Liver (tissue), 9 donors: ENCODE measurements around the gene RBM46. TPM values are rescaled to one million over a fixed set of nuclear protein-coding genes. Genes with fewer than 3 reads are reported as not detected.
A peak's percentile ranks its signal among the peaks of the same experiment; 100 is the strongest.

ENCODE experiments used
- DNase-seq: peaks from one replicate; pipeline ENCODE4 v3.0.0-alpha.2; 2017; ENCODE audit warnings: low spot score
- H3K27ac ChIP-seq, 2 donors: one replicate each; pipeline ENCODE4 v1.7.0; 2013; ENCODE audit warnings: inconsistent platforms in 2 of 2, low read length in 2 of 2, control low read depth in 1 of 2, low read depth in 1 of 2, mild to moderate bottlenecking in 1 of 2
- H3K27me3 ChIP-seq, 4 donors: one replicate each; pipeline versions ENCODE4 v1.6.1 to v1.7.0; 2013; ENCODE audit warnings: low read length in 3 of 4, inconsistent platforms in 1 of 4, mild to moderate bottlenecking in 1 of 4, moderate library complexity in 1 of 4; ENCODE audit not compliant: control insufficient read depth in 4 of 4, insufficient read depth in 4 of 4
- H3K36me3 ChIP-seq, 4 donors: one replicate each; pipeline versions ENCODE4 v1.6.1 to v1.7.0; 2013; ENCODE audit warnings: low read length in 3 of 4, mild to moderate bottlenecking in 3 of 4, low read depth in 1 of 4, moderate library complexity in 1 of 4; ENCODE audit not compliant: control insufficient read depth in 4 of 4, insufficient read depth in 3 of 4
- H3K4me1 ChIP-seq, 4 donors: one replicate each; pipeline versions ENCODE4 v1.6.1 to v1.7.0; 2013; ENCODE audit warnings: low read length in 3 of 4, mild to moderate bottlenecking in 3 of 4, moderate library complexity in 1 of 4; ENCODE audit not compliant: control insufficient read depth in 4 of 4, insufficient read depth in 4 of 4
- H3K4me3 ChIP-seq, 3 donors: one replicate each; pipeline versions ENCODE4 v1.6.1 to v1.7.0; 2013; ENCODE audit warnings: low read length in 3 of 3, control low read depth in 1 of 3, low read depth in 1 of 3, mild to moderate bottlenecking in 1 of 3
- H3K9ac ChIP-seq, 2 donors: one replicate each; pipeline ENCODE4 v1.7.0; 2013; ENCODE audit warnings: low read length in 2 of 2, mild to moderate bottlenecking in 2 of 2, moderate library complexity in 2 of 2, control low read depth in 1 of 2, low read depth in 1 of 2
- H3K9me3 ChIP-seq, 4 donors: one replicate each; pipeline versions ENCODE4 v1.6.1 to v1.7.0; 2013; ENCODE audit warnings: low read length in 3 of 4; ENCODE audit not compliant: control insufficient read depth in 4 of 4
- FOXA1 ChIP-seq: IDR thresholded peaks from 2 replicates; pipeline ENCODE4 v1.6.1; 2016; ENCODE audit warnings: antibody characterized with exemption
- HNF4A ChIP-seq, 2 donors: conservative IDR thresholded peaks; 2 replicates each; pipeline ENCODE4 v1.6.1; 2016; ENCODE audit warnings: antibody characterized with exemption in 2 of 2, mild to moderate bottlenecking in 2 of 2
- JUND ChIP-seq, 2 donors: IDR thresholded peaks; 2 replicates each; pipeline ENCODE4 v1.6.1; 2016; ENCODE audit warnings: antibody characterized with exemption in 2 of 2
- NR2F2 ChIP-seq: IDR thresholded peaks from 2 replicates; pipeline ENCODE4 v1.6.1; 2016; ENCODE audit warnings: antibody characterized with exemption
- RAD21 ChIP-seq, 2 donors: IDR thresholded peaks; 2 replicates each; pipeline ENCODE4 v1.6.1; 2016; ENCODE audit warnings: antibody characterized with exemption in 2 of 2, mild to moderate bottlenecking in 2 of 2
- REST ChIP-seq: IDR thresholded peaks from 2 replicates; pipeline ENCODE4 v1.6.1; 2016; ENCODE audit warnings: antibody characterized with exemption, mild to moderate bottlenecking
- ZBTB33 ChIP-seq: IDR thresholded peaks from 2 replicates; pipeline ENCODE4 v1.6.1; 2016; ENCODE audit warnings: antibody characterized with exemption
- WGBS: extraction: QIAGEN DNeasy Blood & Tissue Kit; methylation state at CpG from one replicate; pipeline ENCODE4 v1.1.7; 2013; 5-methylcytosine and 5-hydroxymethylcytosine counted together
- polyA plus RNA-seq, 2 donors: library from polyadenylated mRNA; stranded (reverse) in 1 of 2; unstranded in 1 of 2; fragments of 200-250 nt in 1 of 2; fragments of >200 nt in 1 of 2; fragmentation: Nextera tagmentation in 1 of 2; extraction: Ambion mirVana in 1 of 2; gene quantifications; one replicate each; pipeline versions ENCODE4 v1.2.1 to v1.2.3, GENCODE V29; 2013 to 2015
- total RNA-seq, 2 donors: library from RNA; depleted of rRNA; stranded (reverse); fragments of >200 nt; gene quantifications; one replicate each; pipeline ENCODE4 v1.2.3, GENCODE V29; 2014
- TF ChIP-seq, protein P1 (sequence below): fragments of 150-350 bp; IDR thresholded peaks from 2 replicates; pipeline ENCODE4 v1.5.1; 2017; ENCODE audit warnings: improper control_type of control experiment, low read depth, low read length; ENCODE audit not compliant: missing input control
- TF ChIP-seq, protein P2 (sequence below): IDR thresholded peaks from 2 replicates; pipeline ENCODE4 v1.6.1; 2016; ENCODE audit warnings: antibody characterized with exemption
- TF ChIP-seq, protein P3 (sequence below): IDR thresholded peaks from 2 replicates; pipeline ENCODE4 v1.6.1; 2016; ENCODE audit warnings: antibody characterized with exemption
- donor health status: healthy.
- donor health status: healthy.
- donor health status: healthy.
- donor health status: healthy.
- donor health status: healthy.

RBM46 gene
- total and polyA plus RNA-seq, 4 donors, result 0.03 to 0.24 (median 0.08) TPM; not detected in 1

DNA sequence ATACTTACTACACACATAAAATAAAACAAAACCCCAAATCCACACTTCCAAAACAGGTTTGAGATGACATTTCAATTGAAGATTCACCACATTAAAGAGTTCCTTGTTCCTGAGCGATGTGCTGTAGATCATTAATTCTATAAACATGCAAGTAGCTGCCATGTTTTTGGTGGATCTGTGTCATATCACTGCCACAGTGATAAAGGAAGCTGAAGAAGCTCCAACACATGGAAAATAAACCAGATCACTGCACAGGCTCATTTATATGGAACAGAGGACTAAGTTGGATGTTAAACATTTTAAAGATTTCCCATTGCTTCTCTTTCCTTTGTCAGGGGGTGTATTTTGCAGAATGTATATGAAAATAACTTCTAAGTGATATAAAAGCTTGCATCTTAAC lies 2.8 kb upstream of the RBM46 start:
- 82% methylated on average over 1 of the region's 1 CpG for WGBS
- no peak overlapping the region for H3K27ac ChIP-seq
- TF ChIP-seq FOXA1 (no peak), JUND (IDR thresholded peaks at IDR 0.05) (no peak), REST (no peak), ZBTB33 (no peak), HNF4A (conservative IDR thresholded peaks at IDR 0.05) (no peak), NR2F2 (no peak)
- TF ChIP-seq, protein P1, sequence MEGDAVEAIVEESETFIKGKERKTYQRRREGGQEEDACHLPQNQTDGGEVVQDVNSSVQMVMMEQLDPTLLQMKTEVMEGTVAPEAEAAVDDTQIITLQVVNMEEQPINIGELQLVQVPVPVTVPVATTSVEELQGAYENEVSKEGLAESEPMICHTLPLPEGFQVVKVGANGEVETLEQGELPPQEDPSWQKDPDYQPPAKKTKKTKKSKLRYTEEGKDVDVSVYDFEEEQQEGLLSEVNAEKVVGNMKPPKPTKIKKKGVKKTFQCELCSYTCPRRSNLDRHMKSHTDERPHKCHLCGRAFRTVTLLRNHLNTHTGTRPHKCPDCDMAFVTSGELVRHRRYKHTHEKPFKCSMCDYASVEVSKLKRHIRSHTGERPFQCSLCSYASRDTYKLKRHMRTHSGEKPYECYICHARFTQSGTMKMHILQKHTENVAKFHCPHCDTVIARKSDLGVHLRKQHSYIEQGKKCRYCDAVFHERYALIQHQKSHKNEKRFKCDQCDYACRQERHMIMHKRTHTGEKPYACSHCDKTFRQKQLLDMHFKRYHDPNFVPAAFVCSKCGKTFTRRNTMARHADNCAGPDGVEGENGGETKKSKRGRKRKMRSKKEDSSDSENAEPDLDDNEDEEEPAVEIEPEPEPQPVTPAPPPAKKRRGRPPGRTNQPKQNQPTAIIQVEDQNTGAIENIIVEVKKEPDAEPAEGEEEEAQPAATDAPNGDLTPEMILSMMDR, result no peak
- TF ChIP-seq, protein P2, sequence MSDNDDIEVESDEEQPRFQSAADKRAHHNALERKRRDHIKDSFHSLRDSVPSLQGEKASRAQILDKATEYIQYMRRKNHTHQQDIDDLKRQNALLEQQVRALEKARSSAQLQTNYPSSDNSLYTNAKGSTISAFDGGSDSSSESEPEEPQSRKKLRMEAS, result no peak

GRCh38 chr4:154779362-154779947 lies 1.6 kb upstream of the RBM46 start:
- Histone ChIP-seq H3K4me1 (no peaks in the 10 kb centered on the region), H3K9ac (no peak overlapping the region), H3K27me3 (peaks cover 0 to 8% (median 0%) of the 10 kb centered on the region in 4 donors), H3K36me3 (no peaks in the 10 kb centered on the region), H3K9me3 (no peaks in the 10 kb centered on the region), H3K27ac (no peak overlapping the region), H3K4me3 (no peak overlapping the region)
- TF ChIP-seq HNF4A (conservative IDR thresholded peaks at IDR 0.05) (peak; percentile 5 to 17), RAD21 (IDR thresholded peaks at IDR 0.05) (peak; percentile 88 to 89)
- TF ChIP-seq, protein P1, result peak; percentile 69
- TF ChIP-seq, protein P3, sequence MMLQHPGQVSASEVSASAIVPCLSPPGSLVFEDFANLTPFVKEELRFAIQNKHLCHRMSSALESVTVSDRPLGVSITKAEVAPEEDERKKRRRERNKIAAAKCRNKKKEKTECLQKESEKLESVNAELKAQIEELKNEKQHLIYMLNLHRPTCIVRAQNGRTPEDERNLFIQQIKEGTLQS, result no peak
- no peak for DNase-seq
- 28% methylated on average over 3 of the region's 3 CpGs for WGBS

More for the DNA sequence above, 2.8 kb upstream of the RBM46 start:
- Histone ChIP-seq H3K27me3 (peaks cover 0 to 8% (median 0%) of the 10 kb centered on the region in 4 donors), H3K4me3 (no peak overlapping the region), H3K9ac (no peak overlapping the region), H3K9me3 (no peaks in the 10 kb centered on the region), H3K36me3 (no peaks in the 10 kb centered on the region), H3K4me1 (no peaks in the 10 kb centered on the region)
- no peak for DNase-seq
